Subcutaneous abdominal adipose tissue (tissue), 5 donors: ENCODE measurements around the gene STXBP5.
A peak's percentile ranks its signal among the peaks of the same experiment; 100 is the strongest.

Experiments
- H3K27ac ChIP-seq: one replicate; pipeline ENCODE4 v1.7.0; 2013; ENCODE audit warnings: low read depth, mild to moderate bottlenecking, inconsistent platforms, low read length, moderate library complexity
- H3K27me3 ChIP-seq, 5 donors: one replicate each; pipeline ENCODE4 v1.7.0; 2013; ENCODE audit warnings: low read length in 5 of 5, inconsistent platforms in 1 of 5; ENCODE audit not compliant: control insufficient read depth in 5 of 5, insufficient read depth in 4 of 5
- H3K36me3 ChIP-seq, 5 donors: one replicate each; pipeline ENCODE4 v1.7.0; 2013; ENCODE audit warnings: low read length in 5 of 5; ENCODE audit not compliant: control insufficient read depth in 5 of 5, insufficient read depth in 5 of 5
- H3K4me1 ChIP-seq, 5 donors: one replicate each; pipeline ENCODE4 v1.7.0; 2013; ENCODE audit warnings: low read length in 5 of 5, mild to moderate bottlenecking in 3 of 5, moderate library complexity in 1 of 5; ENCODE audit not compliant: control insufficient read depth in 5 of 5, insufficient read depth in 5 of 5
- H3K4me3 ChIP-seq, 5 donors: one replicate each; pipeline ENCODE4 v1.7.0; 2013; ENCODE audit warnings: low read length in 5 of 5, low read depth in 1 of 5
- H3K9ac ChIP-seq, 5 donors: one replicate each; pipeline ENCODE4 v1.7.0; 2013; ENCODE audit warnings: low read length in 5 of 5, mild to moderate bottlenecking in 4 of 5, moderate library complexity in 3 of 5
- H3K9me3 ChIP-seq, 5 donors: one replicate each; pipeline ENCODE4 v1.7.0; 2013; ENCODE audit warnings: low read length in 5 of 5; ENCODE audit not compliant: control insufficient read depth in 5 of 5
- donor health status: healthy.
- donor health status: healthy.
- donor health status: healthy.
- donor health status: healthy.
- donor health status: healthy.

The STXBP5 gene

DNA sequence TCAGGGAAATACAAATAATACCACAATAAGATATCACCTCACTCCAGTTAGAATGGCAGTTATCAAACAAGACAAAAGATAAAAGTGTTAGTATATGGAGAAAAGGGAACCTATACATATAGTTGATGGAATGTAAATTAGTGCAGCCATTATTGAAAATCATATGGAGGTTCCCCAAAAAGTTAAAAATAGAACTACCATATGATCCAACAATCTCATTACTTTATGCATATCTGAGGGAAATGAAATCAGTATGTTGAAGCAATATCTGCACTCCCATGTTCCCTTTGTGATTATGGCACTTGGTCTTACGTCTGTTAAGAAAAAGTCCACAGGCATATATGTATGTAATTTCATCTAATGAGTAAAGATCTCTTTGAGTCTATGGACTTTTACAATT lies 96.9 kb downstream of the STXBP5 start:
- no peaks in the 10 kb centered on the region for H3K27me3 ChIP-seq
- no peak overlapping the region for H3K9ac ChIP-seq
- no peak overlapping the region for H3K4me3 ChIP-seq
- H3K9me3 ChIP-seq = peaks cover 2 to 9% (median 5%) of the 10 kb centered on the region in 5 donors
- no peaks in the 10 kb centered on the region for H3K4me1 ChIP-seq
- no peak overlapping the region for H3K27ac ChIP-seq
- peaks cover 0 to 25% (median 17%) of the 10 kb centered on the region in 5 donors for H3K36me3 ChIP-seq

DNA sequence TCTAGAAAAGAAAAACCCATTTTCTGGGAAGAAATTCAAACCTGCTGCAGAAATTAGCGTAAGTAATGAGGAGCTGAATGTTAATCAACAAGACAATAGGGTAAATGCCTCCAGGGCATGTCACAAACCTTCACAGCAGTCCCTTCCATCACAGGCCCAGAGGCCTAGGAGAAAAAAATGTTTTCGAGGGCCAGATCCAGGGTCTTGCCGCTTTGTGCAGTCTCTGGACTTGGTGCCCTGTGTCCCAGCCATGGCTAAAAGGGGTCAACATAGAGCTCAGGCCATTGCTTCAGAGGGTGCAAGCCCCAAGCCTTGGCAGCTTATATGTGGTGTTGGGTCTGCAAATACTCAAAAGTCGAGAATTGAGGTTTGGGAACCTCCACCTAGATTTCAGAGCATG lies 99.8 kb downstream of the STXBP5 start:
- no peak overlapping the region for H3K4me3 ChIP-seq
- peaks cover 0 to 2% (median 0%) of the 10 kb centered on the region in 5 donors for H3K9me3 ChIP-seq
- H3K9ac ChIP-seq = no peak overlapping the region
- no peaks in the 10 kb centered on the region for H3K27me3 ChIP-seq
- no peaks in the 10 kb centered on the region for H3K4me1 ChIP-seq
- H3K27ac ChIP-seq = no peak overlapping the region
- H3K36me3 ChIP-seq = peaks cover 0 to 25% (median 9%) of the 10 kb centered on the region in 5 donors

DNA sequence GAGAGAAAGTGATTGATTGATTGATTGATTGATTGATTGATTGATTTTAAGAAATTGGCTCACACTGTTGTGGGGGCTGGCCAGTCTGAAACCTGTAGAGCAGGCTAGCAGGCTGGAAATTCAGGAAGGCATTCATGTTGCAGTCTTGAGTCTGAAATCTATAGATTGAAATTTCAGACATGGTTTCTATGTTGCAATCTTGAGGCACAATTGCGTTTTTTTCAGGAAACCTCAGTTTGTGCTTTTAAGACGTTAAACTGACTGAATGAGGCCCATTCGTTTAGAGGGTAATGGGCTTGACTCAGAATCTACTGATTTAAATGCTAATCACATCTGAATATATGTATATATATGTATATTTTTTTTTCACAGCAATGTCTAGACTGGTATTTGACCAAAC lies 106.3 kb downstream of the STXBP5 start:
- H3K4me3 ChIP-seq = no peak overlapping the region
- H3K27me3 ChIP-seq = no peaks in the 10 kb centered on the region
- no peak overlapping the region for H3K9ac ChIP-seq
- H3K27ac ChIP-seq = no peak overlapping the region
- H3K9me3 ChIP-seq = no peaks in the 10 kb centered on the region
- H3K36me3 ChIP-seq = peaks cover 0 to 20% (median 7%) of the 10 kb centered on the region in 5 donors
- H3K4me1 ChIP-seq = no peaks in the 10 kb centered on the region

DNA sequence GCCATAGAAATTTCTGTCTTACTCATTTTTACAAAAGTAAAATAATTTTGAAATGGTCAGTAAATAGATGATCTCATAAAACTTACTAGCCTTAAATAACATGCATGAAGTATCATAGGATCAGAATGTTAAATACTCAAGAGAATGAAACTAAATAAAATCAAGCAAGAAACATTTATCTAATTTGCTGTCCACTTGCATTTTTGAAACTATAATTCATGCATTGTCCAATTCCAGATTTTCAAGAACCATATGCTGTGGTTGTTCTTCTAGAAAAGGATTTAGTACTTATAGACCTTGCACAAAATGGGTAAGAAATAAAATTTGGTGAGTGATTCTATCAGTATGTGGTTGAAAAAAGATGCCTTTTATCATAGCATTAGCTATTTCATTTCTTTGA lies 107.0 kb downstream of the STXBP5 start:
- H3K4me1 ChIP-seq = no peaks in the 10 kb centered on the region

DNA sequence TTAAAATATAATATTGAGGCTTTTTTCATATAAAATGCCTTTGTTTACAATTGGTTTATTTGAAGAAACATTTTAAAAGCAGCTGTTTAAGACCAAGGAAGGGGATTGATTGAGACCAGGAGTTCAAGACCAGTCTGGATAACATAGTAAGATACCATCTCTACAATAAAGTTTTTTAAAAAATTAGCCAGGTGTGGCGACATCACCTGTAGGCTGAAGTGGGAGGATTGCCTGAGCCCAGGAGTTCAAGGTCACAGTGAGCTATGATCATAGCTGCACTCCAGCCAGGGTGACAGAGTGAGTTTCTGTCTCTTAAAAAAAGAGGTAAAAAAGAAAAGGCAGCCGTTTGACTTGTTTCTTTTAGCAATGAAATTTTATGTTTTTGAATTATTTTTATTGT lies 117.0 kb downstream of the STXBP5 start:
- Histone ChIP-seq H3K9ac (no peak overlapping the region), H3K4me1 (peaks cover 0 to 8% (median 3%) of the 10 kb centered on the region in 5 donors), H3K4me3 (no peak overlapping the region), H3K36me3 (peaks cover 4 to 28% (median 12%) of the 10 kb centered on the region in 5 donors), H3K27ac (no peak overlapping the region), H3K9me3 (no peaks in the 10 kb centered on the region), H3K27me3 (no peaks in the 10 kb centered on the region)

More for the DNA sequence above, 107.0 kb downstream of the STXBP5 start:
- Histone ChIP-seq H3K4me3 (no peak overlapping the region), H3K9me3 (no peaks in the 10 kb centered on the region), H3K27ac (no peak overlapping the region), H3K9ac (no peak overlapping the region), H3K36me3 (peaks cover 0 to 22% (median 13%) of the 10 kb centered on the region in 5 donors), H3K27me3 (no peaks in the 10 kb centered on the region)

DNA sequence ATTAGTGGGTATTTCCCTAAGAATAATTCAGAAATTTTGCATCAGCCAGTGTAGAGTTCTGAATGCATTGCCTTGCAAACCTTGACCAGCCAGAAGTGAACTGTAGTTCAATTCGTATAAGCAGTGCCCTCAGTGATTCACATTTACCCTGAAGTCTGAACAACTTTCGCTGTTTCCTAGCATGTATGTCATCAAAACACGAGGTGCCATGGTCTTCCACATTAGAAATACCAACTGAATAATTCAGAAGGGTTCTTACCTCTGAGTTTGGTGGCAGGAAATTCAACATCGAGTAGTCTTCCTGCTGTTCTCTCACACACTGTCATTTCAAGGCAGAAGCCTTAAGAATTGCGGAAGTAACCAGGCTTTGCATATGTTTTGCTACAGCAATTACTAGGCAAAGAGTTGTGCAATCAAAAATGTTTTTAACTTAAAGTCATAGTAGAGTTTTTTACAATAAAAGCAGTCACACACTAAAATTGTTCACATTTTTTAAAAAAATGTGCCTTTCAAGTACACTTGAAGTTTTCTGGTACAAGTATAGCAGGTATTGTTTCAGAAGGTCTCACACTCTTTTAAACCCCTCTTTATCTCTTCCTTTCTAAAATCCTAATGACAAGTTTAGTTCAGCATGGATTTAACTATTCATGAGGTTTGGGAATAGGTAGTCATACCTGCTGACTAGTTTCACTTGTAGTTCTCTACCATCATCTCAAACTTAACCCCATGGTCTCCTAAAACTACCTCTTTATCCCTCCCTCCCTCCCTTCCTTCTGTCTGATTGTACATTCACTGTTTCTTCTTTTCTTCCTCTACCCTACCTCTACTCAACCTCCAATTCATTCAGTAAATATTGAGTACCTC lies 118.3 kb downstream of the STXBP5 start:
- Histone ChIP-seq H3K9me3 (no peaks in the 10 kb centered on the region), H3K4me1 (peaks cover 0 to 8% (median 3%) of the 10 kb centered on the region in 5 donors), H3K27me3 (no peaks in the 10 kb centered on the region), H3K4me3 (peak overlapping the region in 4 of 5 donors; percentile 7 to 44 (median 42)), H3K9ac (peak overlapping the region in 2 of 5 donors; percentile 27 to 33), H3K36me3 (peaks cover 2 to 27% (median 15%) of the 10 kb centered on the region in 5 donors), H3K27ac (peak overlapping the region; percentile 5)

DNA sequence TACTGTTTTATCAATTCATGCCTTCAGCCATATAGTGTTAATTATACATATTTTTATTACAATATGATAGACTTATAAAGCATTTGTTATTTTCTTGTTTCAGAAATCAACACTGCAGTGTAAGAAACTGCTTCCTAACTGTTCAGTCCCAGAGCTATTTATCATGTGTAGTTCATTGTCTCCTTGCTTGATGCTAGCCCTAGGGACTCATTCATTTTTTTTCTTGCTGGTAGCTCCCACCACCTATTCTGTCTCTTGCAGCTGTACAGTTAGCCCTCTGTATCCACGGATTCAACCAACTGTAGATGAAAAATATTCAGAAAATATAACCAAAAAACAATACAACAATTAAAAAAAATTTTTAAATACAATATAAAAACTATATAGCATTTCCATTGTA lies 121.3 kb downstream of the STXBP5 start:
- Histone ChIP-seq H3K36me3 (peaks cover 7 to 23% (median 11%) of the 10 kb centered on the region in 5 donors), H3K9ac (no peak overlapping the region), H3K27me3 (no peaks in the 10 kb centered on the region), H3K27ac (no peak overlapping the region), H3K4me3 (no peak overlapping the region), H3K9me3 (no peaks in the 10 kb centered on the region), H3K4me1 (peaks cover 0 to 8% (median 3%) of the 10 kb centered on the region in 5 donors)

DNA sequence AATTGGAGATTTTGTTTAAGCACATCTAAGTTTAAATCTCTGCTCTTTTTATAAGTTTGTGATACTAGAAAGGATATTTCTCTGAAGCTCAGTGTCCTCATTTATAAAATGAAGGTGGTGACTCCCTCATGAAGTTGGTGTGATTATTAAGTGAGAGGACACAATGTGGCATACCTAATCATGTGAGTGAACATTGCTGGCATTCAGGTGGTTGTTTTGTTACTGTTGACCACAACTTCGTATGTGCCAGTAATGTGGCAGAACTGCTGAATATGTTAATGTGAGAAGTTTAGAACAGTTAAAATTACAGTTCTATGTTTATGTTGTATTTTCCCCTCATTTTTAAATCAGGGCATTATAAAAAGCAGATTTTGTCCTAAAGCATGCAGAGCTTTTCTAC lies 127.2 kb downstream of the STXBP5 start:
- Histone ChIP-seq H3K9ac (no peak overlapping the region), H3K4me1 (no peaks in the 10 kb centered on the region), H3K27ac (no peak overlapping the region), H3K27me3 (no peaks in the 10 kb centered on the region), H3K9me3 (no peaks in the 10 kb centered on the region), H3K36me3 (peaks cover 9 to 33% (median 20%) of the 10 kb centered on the region in 5 donors), H3K4me3 (no peak overlapping the region)

DNA sequence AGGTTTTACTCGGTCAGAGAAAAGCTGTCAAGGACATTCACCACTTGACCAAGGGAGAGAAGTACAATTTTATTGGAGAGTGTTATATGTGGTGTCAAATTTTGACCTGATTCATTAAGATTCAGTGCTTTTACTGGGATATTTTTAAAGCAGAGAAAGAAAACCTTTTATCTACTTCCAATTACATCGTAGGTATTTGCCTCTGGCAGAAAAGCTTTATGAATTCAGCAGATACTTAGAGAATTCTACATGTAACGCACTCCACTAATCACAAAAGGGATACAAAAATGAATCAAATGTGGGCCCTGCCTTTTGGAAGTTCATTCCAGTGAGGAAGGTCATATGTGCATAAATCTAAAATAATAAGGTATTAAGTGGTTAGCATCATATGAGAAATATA lies 133.7 kb downstream of the STXBP5 start:
- Histone ChIP-seq H3K4me1 (no peaks in the 10 kb centered on the region), H3K27me3 (no peaks in the 10 kb centered on the region), H3K36me3 (peaks cover 0 to 10% (median 2%) of the 10 kb centered on the region in 5 donors), H3K9me3 (no peaks in the 10 kb centered on the region), H3K27ac (no peak overlapping the region), H3K4me3 (no peak overlapping the region), H3K9ac (no peak overlapping the region)

DNA sequence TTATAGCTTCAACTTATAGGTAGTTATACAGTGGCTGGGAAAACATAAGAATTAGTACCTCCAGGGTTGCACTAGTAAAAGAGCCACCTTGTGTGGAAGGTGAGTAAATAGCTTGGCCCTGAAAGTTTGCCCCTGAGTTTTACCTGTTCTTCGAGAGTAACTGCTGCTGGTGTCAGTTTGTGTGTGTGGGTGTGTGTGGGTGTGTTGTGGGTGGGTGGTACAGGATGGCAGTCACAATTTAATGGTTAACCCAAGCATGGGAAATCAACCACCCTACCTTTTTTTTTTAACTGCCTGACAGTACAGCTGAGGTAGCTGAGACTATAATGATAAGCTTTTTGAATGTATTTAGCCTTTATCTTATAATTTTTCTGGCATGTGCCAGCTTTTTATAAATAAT lies 137.3 kb downstream of the STXBP5 start:
- Histone ChIP-seq H3K9me3 (no peaks in the 10 kb centered on the region), H3K4me1 (no peaks in the 10 kb centered on the region), H3K9ac (no peak overlapping the region), H3K4me3 (no peak overlapping the region), H3K27me3 (no peaks in the 10 kb centered on the region), H3K27ac (no peak overlapping the region), H3K36me3 (peaks cover 0 to 24% (median 6%) of the 10 kb centered on the region in 5 donors)
